Small intestine (tissue), 7 donors: Measurements from ENCODE around the gene BLVRA. TPM values are rescaled to one million over a fixed set of nuclear protein-coding genes. Genes with fewer than 3 reads are reported as not detected.
"Not testable (repeated sequence)": the region's sequence is repeated elsewhere in the genome, so short reads cannot be mapped to it uniquely, and the experiment has no call there.

Experiments
- DNase-seq, 2 donors: peaks; one replicate each; pipeline versions ENCODE4 v3.0.0 to v3.0.0-alpha.2; 2013
- FAIRE-seq: peaks from 2 replicates; lab custom pipeline; 2012; peaks lifted over from hg19 to GRCh38; lab: Jason Lieb, UNC
- H3K27ac ChIP-seq, 3 donors: one replicate each; pipeline ENCODE4 v1.5.1; 2013; ENCODE audit warnings: low read length in 2 of 3, mild to moderate bottlenecking in 2 of 3, control low read depth in 1 of 3, inconsistent platforms in 1 of 3, low read depth in 1 of 3, moderate library complexity in 1 of 3
- H3K27me3 ChIP-seq, 3 donors: one replicate each; pipeline ENCODE4 v1.6.1; 2013; ENCODE audit warnings: low read length in 3 of 3, inconsistent platforms in 1 of 3; ENCODE audit not compliant: control insufficient read depth in 3 of 3, insufficient read depth in 3 of 3
- H3K36me3 ChIP-seq, 3 donors: one replicate each; pipeline ENCODE4 v1.6.1; 2013; ENCODE audit warnings: low read length in 3 of 3, inconsistent platforms in 1 of 3, low read depth in 1 of 3, mild to moderate bottlenecking in 1 of 3, moderate library complexity in 1 of 3; ENCODE audit not compliant: control insufficient read depth in 3 of 3, insufficient read depth in 2 of 3
- H3K4me1 ChIP-seq, 3 donors: one replicate each; pipeline ENCODE4 v1.6.1; 2013; ENCODE audit warnings: low read length in 2 of 3, inconsistent platforms in 1 of 3, low read depth in 1 of 3, mild to moderate bottlenecking in 1 of 3, moderate library complexity in 1 of 3; ENCODE audit not compliant: control insufficient read depth in 3 of 3, insufficient read depth in 2 of 3
- H3K4me3 ChIP-seq, 3 donors: one replicate each; pipeline ENCODE4 v1.5.1; 2013; ENCODE audit warnings: low read length in 3 of 3, control low read depth in 1 of 3, inconsistent platforms in 1 of 3, low read depth in 1 of 3, mild to moderate bottlenecking in 1 of 3, moderate library complexity in 1 of 3
- H3K9me3 ChIP-seq, 2 donors: one replicate each; pipeline ENCODE4 v1.6.1; 2013; ENCODE audit warnings: low read depth in 1 of 2, low read length in 1 of 2; ENCODE audit not compliant: control insufficient read depth in 2 of 2, insufficient read depth in 1 of 2
- WGBS, 3 donors: extraction: QIAGEN DNeasy Blood & Tissue Kit; methylation state at CpG; one replicate each; pipeline ENCODE4 v1.1.7; 2013; 5-methylcytosine and 5-hydroxymethylcytosine counted together
- polyA plus RNA-seq, 4 donors: library from polyadenylated mRNA; stranded (reverse) in 3 of 4; unstranded in 1 of 4; fragments of 200-250 nt in 3 of 4; fragments of 120-200 nt in 1 of 4; gene quantifications; one replicate each; pipeline versions ENCODE4 v1.2.1 to v1.2.3, GENCODE V29; 2013
- donor health status: healthy with polysubstance abuse.
- donor health status: control.
- donor health status: control.
- donor health status: Bipolar disorder and iron deficiency.
- donor health status: healthy.

Gene BLVRA
- polyA plus RNA-seq, 4 donors = 3.4 to 22.2 (median 15.4) TPM

GRCh38 chr7:43815373-43815772 lies 56.9 kb downstream of the BLVRA start:
- DNase-seq = no peak
- no peak for FAIRE-seq
- Histone ChIP-seq H3K4me3 (no peak overlapping the region), H3K9me3 (peaks cover 0 to 2% of the 10 kb centered on the region in 2 donors), H3K27ac (no peak overlapping the region), H3K4me1 (no peaks in the 10 kb centered on the region), H3K36me3 (peaks cover 0 to 2% (median 0%) of the 10 kb centered on the region in 3 donors), H3K27me3 (no peaks in the 10 kb centered on the region)
- 70 to 81% (median 80%) methylated on average over 3 of the region's 3 CpGs for WGBS, 3 donors

- DNase-seq, H3K4me1 ChIP-seq, H3K27ac ChIP-seq, H3K36me3 ChIP-seq, H3K9me3 ChIP-seq, H3K4me3 ChIP-seq, H3K27me3 ChIP-seq, FAIRE-seq: not testable (repeated sequence)
- 47 to 58% (median 55%) methylated on average over 2 of the region's 2 CpGs for WGBS, 3 donors
Measured at GRCh38 chr7:43816046-43816797, 57.7 kb downstream of the BLVRA start.

- H3K27me3 ChIP-seq, DNase-seq, FAIRE-seq, H3K9me3 ChIP-seq, H3K27ac ChIP-seq, H3K4me1 ChIP-seq, H3K36me3 ChIP-seq, H3K4me3 ChIP-seq: not testable (repeated sequence)
- WGBS, 3 donors = 92 to 97% (median 95%) methylated on average over 7 of the region's 7 CpGs
Measured at GRCh38 chr7:43823425-43823824, 64.9 kb downstream of the BLVRA start.

- Histone ChIP-seq H3K9me3 (no peaks in the 10 kb centered on the region), H3K4me3 (no peak overlapping the region), H3K27ac (no peak overlapping the region), H3K27me3 (peaks cover 0 to 5% (median under 1%) of the 10 kb centered on the region in 3 donors), H3K36me3 (no peaks in the 10 kb centered on the region), H3K4me1 (peaks cover 0 to 10% (median 4%) of the 10 kb centered on the region in 3 donors)
- WGBS, 3 donors = 57 to 73% (median 67%) methylated on average over 6 of the region's 6 CpGs
- DNase-seq (peak in 1 of 2 donors; percentile 3), FAIRE-seq (no peak)
Measured at GRCh38 chr7:43823941-43824340, 65.5 kb downstream of the BLVRA start.

GRCh38 chr7:43824513-43824912 lies 66.0 kb downstream of the BLVRA start:
- H3K36me3 ChIP-seq, H3K27me3 ChIP-seq, FAIRE-seq, H3K4me3 ChIP-seq, H3K4me1 ChIP-seq, H3K27ac ChIP-seq, H3K9me3 ChIP-seq: not testable (repeated sequence)
- WGBS, 3 donors = 18 to 48% (median 38%) methylated on average over 12 of the region's 12 CpGs
- DNase-seq = peak; percentile 6 to 36

- Histone ChIP-seq H3K4me3 (no peak overlapping the region), H3K9me3 (peaks cover 0 to 2% of the 10 kb centered on the region in 2 donors), H3K36me3 (no peaks in the 10 kb centered on the region), H3K27ac (no peak overlapping the region), H3K27me3 (peaks cover 0 to 5% (median 4%) of the 10 kb centered on the region in 3 donors), H3K4me1 (peaks cover 0 to 10% (median 4%) of the 10 kb centered on the region in 3 donors)
- DNase-seq = peak; percentile 18 to 54
- WGBS, 3 donors = 5 to 19% (median 11%) methylated on average over 1 of the region's 1 CpG
- no peak for FAIRE-seq
Measured at GRCh38 chr7:43824963-43825362, 66.5 kb downstream of the BLVRA start.

GRCh38 chr7:43825391-43825808 lies 66.9 kb downstream of the BLVRA start:
- no peak overlapping the region for H3K27ac ChIP-seq
- no peak for FAIRE-seq
- no peak overlapping the region for H3K4me3 ChIP-seq
- peaks cover 0 to 10% (median 4%) of the 10 kb centered on the region in 3 donors for H3K4me1 ChIP-seq
- WGBS, 3 donors = 9 to 47% (median 45%) methylated on average over 5 of the region's 5 CpGs
- H3K27me3 ChIP-seq = peaks cover 0 to 5% (median 4%) of the 10 kb centered on the region in 3 donors
- no peaks in the 10 kb centered on the region for H3K36me3 ChIP-seq
- peaks cover 0 to 4% of the 10 kb centered on the region in 2 donors for H3K9me3 ChIP-seq
- DNase-seq = peak; percentile 12 to 29

- H3K27me3 ChIP-seq, H3K27ac ChIP-seq, H3K4me1 ChIP-seq, H3K36me3 ChIP-seq, FAIRE-seq, H3K4me3 ChIP-seq, DNase-seq: not testable (repeated sequence)
- H3K9me3 ChIP-seq = peaks cover 0 to 13% of the 10 kb centered on the region in 2 donors
Measured at GRCh38 chr7:43830917-43831316, 72.4 kb downstream of the BLVRA start.
